ENCODE results near the gene CERT1.
A peak's percentile ranks its signal among the peaks of the same experiment; 100 is the strongest.
"Not testable (repeated sequence)": the region's sequence is repeated elsewhere in the genome, so short reads cannot be mapped to it uniquely, and the experiment has no call there.

Gene CERT1, protein sequence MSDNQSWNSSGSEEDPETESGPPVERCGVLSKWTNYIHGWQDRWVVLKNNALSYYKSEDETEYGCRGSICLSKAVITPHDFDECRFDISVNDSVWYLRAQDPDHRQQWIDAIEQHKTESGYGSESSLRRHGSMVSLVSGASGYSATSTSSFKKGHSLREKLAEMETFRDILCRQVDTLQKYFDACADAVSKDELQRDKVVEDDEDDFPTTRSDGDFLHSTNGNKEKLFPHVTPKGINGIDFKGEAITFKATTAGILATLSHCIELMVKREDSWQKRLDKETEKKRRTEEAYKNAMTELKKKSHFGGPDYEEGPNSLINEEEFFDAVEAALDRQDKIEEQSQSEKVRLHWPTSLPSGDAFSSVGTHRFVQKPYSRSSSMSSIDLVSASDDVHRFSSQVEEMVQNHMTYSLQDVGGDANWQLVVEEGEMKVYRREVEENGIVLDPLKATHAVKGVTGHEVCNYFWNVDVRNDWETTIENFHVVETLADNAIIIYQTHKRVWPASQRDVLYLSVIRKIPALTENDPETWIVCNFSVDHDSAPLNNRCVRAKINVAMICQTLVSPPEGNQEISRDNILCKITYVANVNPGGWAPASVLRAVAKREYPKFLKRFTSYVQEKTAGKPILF

DNA sequence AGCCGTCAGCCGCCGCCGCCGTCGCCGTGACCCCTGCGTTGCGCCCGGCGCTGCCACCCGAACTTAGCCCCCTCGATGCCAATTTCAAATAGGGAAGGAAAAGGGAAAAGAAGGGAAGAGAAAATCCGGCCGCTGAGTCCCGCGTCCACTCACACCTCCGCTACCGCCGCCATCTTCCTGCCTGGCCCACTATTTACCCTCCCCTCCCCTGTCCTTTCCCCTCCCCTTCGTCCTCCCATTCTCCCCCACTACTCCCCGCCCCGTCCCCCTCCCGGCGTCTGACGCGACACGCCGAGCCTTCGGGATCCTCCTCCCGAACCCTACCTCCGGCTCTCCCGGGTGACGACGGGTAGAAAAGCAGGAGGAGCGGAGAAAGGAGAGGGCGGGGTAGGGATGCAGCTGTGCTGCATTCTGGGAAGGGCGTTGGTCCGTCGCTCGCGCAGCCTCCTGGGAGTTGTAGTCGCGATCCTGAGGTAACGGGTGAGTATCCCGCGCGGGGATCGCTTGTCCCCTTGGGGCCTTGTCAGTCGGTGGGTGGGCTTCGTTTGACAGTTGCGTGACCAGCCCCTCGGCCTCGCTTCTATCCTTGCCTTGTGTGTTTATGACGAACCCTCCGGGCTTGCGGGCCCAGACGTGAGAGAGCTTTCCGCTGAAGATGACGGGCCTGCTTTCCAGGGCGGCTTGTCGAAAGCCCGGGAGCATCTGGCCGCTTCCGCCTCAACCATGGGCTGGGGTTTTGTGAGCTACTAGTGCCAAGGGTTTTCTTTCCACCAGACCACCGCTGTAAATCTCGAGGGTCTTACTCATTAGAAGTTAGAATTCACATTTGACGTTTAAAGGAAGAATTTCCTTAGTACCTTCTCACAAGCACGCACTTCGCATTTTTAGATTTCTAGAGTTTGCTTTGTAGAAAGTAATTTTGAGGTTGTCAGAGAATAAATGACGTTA is at the start of gene CERT1, which contains the start of gene POLK:
TSS of gene CERT1 (minus strand) at position 195 of the 948 bp plus-strand sequence. CDS start 422 bp downstream, outside the sequence.
TSS of gene POLK (plus strand) at position 457 of the 948 bp plus-strand sequence.
- TF ChIP-seq, protein P1, sequence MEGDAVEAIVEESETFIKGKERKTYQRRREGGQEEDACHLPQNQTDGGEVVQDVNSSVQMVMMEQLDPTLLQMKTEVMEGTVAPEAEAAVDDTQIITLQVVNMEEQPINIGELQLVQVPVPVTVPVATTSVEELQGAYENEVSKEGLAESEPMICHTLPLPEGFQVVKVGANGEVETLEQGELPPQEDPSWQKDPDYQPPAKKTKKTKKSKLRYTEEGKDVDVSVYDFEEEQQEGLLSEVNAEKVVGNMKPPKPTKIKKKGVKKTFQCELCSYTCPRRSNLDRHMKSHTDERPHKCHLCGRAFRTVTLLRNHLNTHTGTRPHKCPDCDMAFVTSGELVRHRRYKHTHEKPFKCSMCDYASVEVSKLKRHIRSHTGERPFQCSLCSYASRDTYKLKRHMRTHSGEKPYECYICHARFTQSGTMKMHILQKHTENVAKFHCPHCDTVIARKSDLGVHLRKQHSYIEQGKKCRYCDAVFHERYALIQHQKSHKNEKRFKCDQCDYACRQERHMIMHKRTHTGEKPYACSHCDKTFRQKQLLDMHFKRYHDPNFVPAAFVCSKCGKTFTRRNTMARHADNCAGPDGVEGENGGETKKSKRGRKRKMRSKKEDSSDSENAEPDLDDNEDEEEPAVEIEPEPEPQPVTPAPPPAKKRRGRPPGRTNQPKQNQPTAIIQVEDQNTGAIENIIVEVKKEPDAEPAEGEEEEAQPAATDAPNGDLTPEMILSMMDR (IDR thresholded peaks at IDR 0.05; ENCODE audit: borderline replicate concordance, insufficient read depth, low read depth, low read length): no peak
- peak within 1 kb of the TSS; percentile 96 for H3K4me3 ChIP-seq (ENCODE audit: low read depth, low read length)

DNA sequence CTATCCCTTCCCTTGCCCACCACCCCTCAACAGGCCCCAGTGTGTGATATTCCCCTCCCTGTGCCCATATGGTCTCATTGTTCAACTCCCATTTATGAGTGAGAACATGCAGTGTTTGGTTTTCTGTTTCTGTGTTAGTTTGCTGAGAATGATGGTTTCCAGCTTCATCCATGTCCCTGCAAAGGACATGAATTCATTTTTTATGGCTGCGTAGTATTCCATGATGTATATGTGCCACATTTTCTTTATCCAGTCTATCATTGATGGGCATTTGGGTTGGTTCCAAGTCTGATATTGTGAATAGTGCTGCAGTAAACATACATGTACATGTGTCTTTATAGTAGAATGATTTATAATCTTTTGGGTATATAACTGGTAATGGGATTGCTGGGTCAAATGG is 49.2 kb upstream of the CERT1 start:
- H3K4me3 ChIP-seq (ENCODE audit: low read depth, low read length): not testable (repeated sequence)

DNA sequence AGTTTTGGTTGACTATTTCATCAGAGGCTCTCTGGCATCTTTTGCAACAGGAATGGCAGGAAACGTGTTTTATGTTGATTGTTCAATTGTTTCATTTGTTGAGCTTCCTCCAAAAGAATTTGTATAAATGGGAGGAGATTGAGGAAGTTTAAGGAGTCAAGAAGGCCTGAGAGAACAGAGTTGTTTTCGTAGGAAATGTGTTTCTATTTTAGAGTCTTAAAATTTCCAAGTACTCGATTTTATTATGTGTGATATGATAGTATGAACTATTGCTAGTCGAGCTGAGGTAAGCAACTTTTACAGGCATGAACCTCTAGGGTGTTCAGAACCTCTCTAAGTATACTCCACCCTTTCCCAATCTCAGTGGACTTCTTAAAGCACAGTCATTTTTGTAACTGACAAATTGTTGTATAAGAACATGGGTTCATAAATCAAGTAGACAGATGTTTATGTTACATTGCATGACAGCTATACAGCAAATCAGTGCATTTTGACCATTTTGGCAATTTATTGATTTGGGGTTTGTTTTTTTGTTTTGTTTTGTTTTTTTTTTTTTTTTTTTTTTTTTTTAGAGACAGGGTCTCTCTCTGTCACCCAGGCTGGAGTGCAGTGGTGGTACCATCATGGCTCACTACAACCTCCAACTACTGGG is 47.7 kb upstream of the CERT1 start:
- TF ChIP-seq, protein P1 (IDR thresholded peaks at IDR 0.05; ENCODE audit: borderline replicate concordance, insufficient read depth, low read depth, low read length): no peak
- H3K4me3 ChIP-seq (ENCODE audit: low read depth, low read length): no peak overlapping the region

DNA sequence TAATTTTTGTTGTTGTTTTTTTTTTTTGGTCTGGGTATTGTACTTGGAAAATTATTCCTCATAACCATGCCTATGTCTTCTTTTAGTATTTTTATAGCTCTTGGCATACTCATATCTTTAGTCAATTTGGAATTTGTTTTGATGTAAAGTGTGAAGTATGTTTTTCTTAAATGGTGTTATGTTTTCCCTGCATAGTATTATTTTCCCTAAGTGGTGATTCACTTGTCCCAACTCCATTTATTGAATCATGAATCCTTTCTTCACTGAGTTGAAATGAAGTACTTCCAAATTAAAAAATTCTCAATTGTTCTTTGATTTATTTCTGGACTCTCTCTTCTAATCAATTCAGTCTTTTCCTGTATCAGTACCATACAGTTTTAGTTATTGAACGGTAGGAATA is 46.8 kb upstream of the CERT1 start:
- TF ChIP-seq, protein P1 (IDR thresholded peaks at IDR 0.05; ENCODE audit: borderline replicate concordance, insufficient read depth, low read depth, low read length): no peak
- H3K4me3 ChIP-seq (ENCODE audit: low read depth, low read length): no peak overlapping the region

DNA sequence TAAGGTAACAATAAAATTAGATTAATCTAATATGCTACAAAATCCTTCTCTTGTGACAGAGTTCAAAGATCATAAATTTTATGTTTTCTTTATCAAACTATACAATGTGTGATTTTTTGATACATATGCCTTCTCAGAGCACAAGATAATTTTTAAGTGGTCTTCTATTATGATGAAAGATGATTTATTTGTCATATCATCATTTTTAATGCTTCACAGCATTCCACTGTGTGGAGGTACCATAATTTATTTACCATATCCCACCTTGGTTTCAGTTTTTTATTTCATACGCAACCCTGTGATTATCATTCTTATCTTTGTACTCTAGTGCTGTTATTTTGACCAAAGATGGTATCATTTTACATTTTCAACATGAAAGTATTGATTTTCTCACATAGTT is 41.9 kb upstream of the CERT1 start:
- no peak overlapping the region for H3K4me3 ChIP-seq (ENCODE audit: low read depth, low read length)
- TF ChIP-seq, protein P1 (IDR thresholded peaks at IDR 0.05; ENCODE audit: borderline replicate concordance, insufficient read depth, low read depth, low read length): no peak

DNA sequence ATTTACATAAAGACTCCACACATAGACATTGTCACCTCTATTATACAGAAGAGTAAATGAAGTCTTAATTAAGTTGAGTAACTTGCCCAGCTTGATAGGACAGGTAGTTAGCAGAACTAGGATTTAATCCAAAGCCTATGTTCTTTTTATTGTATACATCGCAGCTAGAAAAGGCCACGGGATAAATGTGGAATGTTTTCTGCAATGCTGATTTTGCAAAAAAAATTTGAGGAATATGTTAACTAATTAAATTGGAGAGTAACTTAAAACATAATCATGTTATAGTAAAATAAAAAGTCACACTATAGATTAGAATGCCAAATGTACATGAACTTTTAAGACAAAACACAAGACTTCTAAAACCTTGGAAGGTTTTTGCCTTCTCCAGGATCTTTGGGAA is 41.3 kb upstream of the CERT1 start:
- H3K4me3 ChIP-seq (ENCODE audit: low read depth, low read length): no peak overlapping the region
- TF ChIP-seq, protein P1 (IDR thresholded peaks at IDR 0.05; ENCODE audit: borderline replicate concordance, insufficient read depth, low read depth, low read length): no peak

DNA sequence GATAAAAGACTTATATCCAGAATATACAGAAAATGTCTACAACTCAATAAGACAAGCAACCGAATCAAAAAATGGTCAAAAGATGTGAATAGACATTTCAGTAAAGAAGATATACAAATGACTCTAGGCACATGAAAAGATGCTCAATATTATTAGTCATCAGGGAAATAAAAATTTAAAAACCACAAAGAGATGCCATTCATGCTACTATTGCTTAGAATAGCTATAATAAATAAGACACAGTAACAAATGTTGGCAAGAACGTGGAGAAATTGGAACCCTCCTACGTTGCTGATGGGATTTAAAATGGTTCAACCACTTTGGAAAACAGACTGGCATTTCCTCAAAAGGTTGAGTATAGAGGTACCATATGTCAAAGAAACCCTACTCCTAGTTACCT is 40.0 kb upstream of the CERT1 start:
- H3K4me3 ChIP-seq (ENCODE audit: low read depth, low read length): no peak overlapping the region
- TF ChIP-seq, protein P1 (IDR thresholded peaks at IDR 0.05; ENCODE audit: borderline replicate concordance, insufficient read depth, low read depth, low read length): no peak
